ENCODE data around the gene ADGRA1. TPM values are rescaled to one million over a fixed set of nuclear protein-coding genes. Genes with fewer than 3 reads are reported as not detected.

The ADGRA1 gene
- total RNA-seq, 2 donors from 2014 or later, result 0.24 to 1.0 TPM

GRCh38 chr10:133116455-133116854 lies 28.7 kb downstream of the ADGRA1 start:
- no peaks in the 10 kb centered on the region for H3K4me1 Mint-ChIP-seq
- no peaks in the 10 kb centered on the region for H3K36me3 ChIP-seq (ENCODE audit: control insufficient read depth, insufficient read depth, low read length)
- peaks cover 4% of the 10 kb centered on the region for H3K9me3 ChIP-seq (ENCODE audit: control insufficient read depth, low read length)
- no peak overlapping the region for H3K9ac ChIP-seq (ENCODE audit: extremely low read depth, low read length, poor library complexity, severe bottlenecking)
- H3K4me1 ChIP-seq (ENCODE audit: control insufficient read depth, insufficient read depth, low read length), result no peaks in the 10 kb centered on the region
- peaks cover 13% of the 10 kb centered on the region for H3K9me3 Mint-ChIP-seq
- no peak for DNase-seq
- TF ChIP-seq, protein P1, sequence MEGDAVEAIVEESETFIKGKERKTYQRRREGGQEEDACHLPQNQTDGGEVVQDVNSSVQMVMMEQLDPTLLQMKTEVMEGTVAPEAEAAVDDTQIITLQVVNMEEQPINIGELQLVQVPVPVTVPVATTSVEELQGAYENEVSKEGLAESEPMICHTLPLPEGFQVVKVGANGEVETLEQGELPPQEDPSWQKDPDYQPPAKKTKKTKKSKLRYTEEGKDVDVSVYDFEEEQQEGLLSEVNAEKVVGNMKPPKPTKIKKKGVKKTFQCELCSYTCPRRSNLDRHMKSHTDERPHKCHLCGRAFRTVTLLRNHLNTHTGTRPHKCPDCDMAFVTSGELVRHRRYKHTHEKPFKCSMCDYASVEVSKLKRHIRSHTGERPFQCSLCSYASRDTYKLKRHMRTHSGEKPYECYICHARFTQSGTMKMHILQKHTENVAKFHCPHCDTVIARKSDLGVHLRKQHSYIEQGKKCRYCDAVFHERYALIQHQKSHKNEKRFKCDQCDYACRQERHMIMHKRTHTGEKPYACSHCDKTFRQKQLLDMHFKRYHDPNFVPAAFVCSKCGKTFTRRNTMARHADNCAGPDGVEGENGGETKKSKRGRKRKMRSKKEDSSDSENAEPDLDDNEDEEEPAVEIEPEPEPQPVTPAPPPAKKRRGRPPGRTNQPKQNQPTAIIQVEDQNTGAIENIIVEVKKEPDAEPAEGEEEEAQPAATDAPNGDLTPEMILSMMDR (conservative IDR thresholded peaks at IDR 0.05), result no peak
- H3K4me3 Mint-ChIP-seq, result no peak overlapping the region
- H3K27ac ChIP-seq (ENCODE audit: low read depth, low read length), result no peak overlapping the region
- no peaks in the 10 kb centered on the region for H3K27me3 Mint-ChIP-seq (ENCODE audit: insufficient read depth)
- no peak overlapping the region for H3K27ac Mint-ChIP-seq
- H3K27me3 ChIP-seq (ENCODE audit: control insufficient read depth, insufficient read depth, low read length, poor library complexity, severe bottlenecking), result no peaks in the 10 kb centered on the region
- 93% methylated on average over 8 to 13 of the region's 14 CpGs for WGBS, 2 experiments (ENCODE audit: insufficient coverage in 1 of 2, insufficient read length in 1 of 2)
- H3K4me3 ChIP-seq (ENCODE audit: low read length), result no peak overlapping the region
- no peaks in the 10 kb centered on the region for H3K36me3 Mint-ChIP-seq (ENCODE audit: low read depth)

DNA sequence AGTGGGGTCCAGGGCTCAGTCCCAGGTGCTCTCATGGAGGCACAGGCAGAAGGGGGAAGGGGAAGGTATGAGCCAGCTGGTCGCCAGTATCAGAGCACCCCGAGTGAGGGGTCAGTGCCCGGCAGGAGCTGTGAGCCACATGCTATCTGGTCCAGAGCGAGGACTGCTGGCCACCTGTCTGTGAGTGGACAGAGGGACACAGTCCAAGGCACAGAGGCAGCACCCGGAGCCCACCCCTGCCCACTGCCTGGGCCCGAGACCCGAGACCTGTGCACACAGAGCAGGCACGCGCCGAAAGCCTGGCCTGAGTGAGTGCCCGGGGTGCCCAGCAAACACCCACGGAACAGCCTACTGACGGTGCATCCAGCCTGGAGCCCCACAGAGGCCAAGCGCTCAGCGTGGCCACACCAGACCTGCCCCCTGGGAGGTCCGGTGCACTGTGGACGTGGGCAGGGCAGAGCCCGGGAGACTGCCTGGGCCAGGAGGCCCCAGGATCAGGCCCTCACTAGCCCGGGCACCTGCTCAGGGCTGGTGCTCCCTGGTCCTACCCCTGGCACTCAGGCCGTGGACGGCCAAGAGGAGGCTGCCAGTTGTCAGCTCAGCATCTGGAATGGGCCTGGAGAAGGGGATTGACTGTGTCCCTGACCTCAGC lies 29.4 kb downstream of the ADGRA1 start:
- H3K9ac ChIP-seq (ENCODE audit: extremely low read depth, low read length, poor library complexity, severe bottlenecking), result no peak overlapping the region
- no peaks in the 10 kb centered on the region for H3K27me3 ChIP-seq (ENCODE audit: control insufficient read depth, insufficient read depth, low read length, poor library complexity, severe bottlenecking)
- H3K36me3 ChIP-seq (ENCODE audit: control insufficient read depth, insufficient read depth, low read length), result no peaks in the 10 kb centered on the region
- no peak overlapping the region for H3K27ac Mint-ChIP-seq
- no peak for DNase-seq
- no peak overlapping the region for H3K4me3 ChIP-seq (ENCODE audit: low read length)
- H3K27me3 Mint-ChIP-seq (ENCODE audit: insufficient read depth), result no peaks in the 10 kb centered on the region
- H3K27ac ChIP-seq (ENCODE audit: low read depth, low read length), result no peak overlapping the region
- no peak overlapping the region for H3K4me3 Mint-ChIP-seq
- no peaks in the 10 kb centered on the region for H3K36me3 Mint-ChIP-seq (ENCODE audit: low read depth)
- H3K9me3 ChIP-seq (ENCODE audit: control insufficient read depth, low read length), result peaks cover 4% of the 10 kb centered on the region
- no peaks in the 10 kb centered on the region for H3K4me1 ChIP-seq (ENCODE audit: control insufficient read depth, insufficient read depth, low read length)
- TF ChIP-seq, protein P1 (conservative IDR thresholded peaks at IDR 0.05), result no peak
- WGBS, 2 experiments (ENCODE audit: insufficient coverage in 1 of 2, insufficient read length in 1 of 2), result 89% methylated on average over 16 to 21 of the region's 21 CpGs
- peaks cover 11% of the 10 kb centered on the region for H3K9me3 Mint-ChIP-seq
- H3K4me1 Mint-ChIP-seq, result no peaks in the 10 kb centered on the region

- no peak for DNase-seq
- peaks cover 4% of the 10 kb centered on the region for H3K9me3 ChIP-seq (ENCODE audit: control insufficient read depth, low read length)
- H3K36me3 Mint-ChIP-seq (ENCODE audit: low read depth), result no peaks in the 10 kb centered on the region
- no peaks in the 10 kb centered on the region for H3K27me3 ChIP-seq (ENCODE audit: control insufficient read depth, insufficient read depth, low read length, poor library complexity, severe bottlenecking)
- no peaks in the 10 kb centered on the region for H3K27me3 Mint-ChIP-seq (ENCODE audit: insufficient read depth)
- H3K4me3 ChIP-seq (ENCODE audit: low read length), result no peak overlapping the region
- no peaks in the 10 kb centered on the region for H3K36me3 ChIP-seq (ENCODE audit: control insufficient read depth, insufficient read depth, low read length)
- peaks cover 11% of the 10 kb centered on the region for H3K9me3 Mint-ChIP-seq
- H3K9ac ChIP-seq (ENCODE audit: extremely low read depth, low read length, poor library complexity, severe bottlenecking), result no peak overlapping the region
- H3K27ac Mint-ChIP-seq, result no peak overlapping the region
- H3K4me3 Mint-ChIP-seq, result no peak overlapping the region
- WGBS, 2 experiments (ENCODE audit: insufficient coverage in 1 of 2, insufficient read length in 1 of 2), result 84 to 90% methylated on average over 5 to 8 of the region's 8 CpGs
- H3K4me1 ChIP-seq (ENCODE audit: control insufficient read depth, insufficient read depth, low read length), result no peaks in the 10 kb centered on the region
- no peak overlapping the region for H3K27ac ChIP-seq (ENCODE audit: low read depth, low read length)
- TF ChIP-seq, protein P1 (conservative IDR thresholded peaks at IDR 0.05), result no peak
- no peaks in the 10 kb centered on the region for H3K4me1 Mint-ChIP-seq
Observed at GRCh38 chr10:133117688-133118071, 30.0 kb downstream of the ADGRA1 start.

Measured in endodermal cell (in vitro differentiated cells).